Large intestine (tissue), 3 donors: ENCODE measurements around the gene IL19. TPM values are rescaled to one million over a fixed set of nuclear protein-coding genes. Genes with fewer than 3 reads are reported as not detected.

Source experiments
- DNase-seq, 2 donors: peaks; one replicate each; pipeline versions ENCODE4 v3.0.0 to v3.0.0-alpha.2; 2013
- H3K27ac ChIP-seq: one replicate; pipeline ENCODE4 v1.5.1; 2013; ENCODE audit warnings: low read length
- H3K27me3 ChIP-seq: 2 replicates; pipeline ENCODE4 v1.6.1; 2013; ENCODE audit warnings: low read length; ENCODE audit not compliant: control insufficient read depth, insufficient read depth
- H3K36me3 ChIP-seq: 2 replicates; pipeline ENCODE4 v1.6.1; 2013; ENCODE audit warnings: low read length; ENCODE audit not compliant: control insufficient read depth, insufficient read depth
- H3K4me1 ChIP-seq: one replicate; pipeline ENCODE4 v1.6.1; 2013; ENCODE audit warnings: low read length; ENCODE audit not compliant: control insufficient read depth, insufficient read depth
- H3K4me3 ChIP-seq: one replicate; pipeline ENCODE4 v1.5.1; 2013; ENCODE audit warnings: low read length
- H3K9me3 ChIP-seq: one replicate; pipeline ENCODE4 v1.6.1; 2013; ENCODE audit warnings: mild to moderate bottlenecking, low read depth, low read length, moderate library complexity; ENCODE audit not compliant: control insufficient read depth
- WGBS: methylation state at CpG from one replicate; pipeline ENCODE4 v1.1.5; 2013; ENCODE audit warnings: low lambda C conversion rate; ENCODE audit not compliant: insufficient coverage; 5-methylcytosine and 5-hydroxymethylcytosine counted together
- polyA plus RNA-seq: library from polyadenylated mRNA; unstranded; fragments of 120-200 nt; gene quantifications from one replicate; pipeline ENCODE4 v1.2.1, GENCODE V29; 2013

The IL19 gene
- polyA plus RNA-seq, 1 donor, result not detected

DNA sequence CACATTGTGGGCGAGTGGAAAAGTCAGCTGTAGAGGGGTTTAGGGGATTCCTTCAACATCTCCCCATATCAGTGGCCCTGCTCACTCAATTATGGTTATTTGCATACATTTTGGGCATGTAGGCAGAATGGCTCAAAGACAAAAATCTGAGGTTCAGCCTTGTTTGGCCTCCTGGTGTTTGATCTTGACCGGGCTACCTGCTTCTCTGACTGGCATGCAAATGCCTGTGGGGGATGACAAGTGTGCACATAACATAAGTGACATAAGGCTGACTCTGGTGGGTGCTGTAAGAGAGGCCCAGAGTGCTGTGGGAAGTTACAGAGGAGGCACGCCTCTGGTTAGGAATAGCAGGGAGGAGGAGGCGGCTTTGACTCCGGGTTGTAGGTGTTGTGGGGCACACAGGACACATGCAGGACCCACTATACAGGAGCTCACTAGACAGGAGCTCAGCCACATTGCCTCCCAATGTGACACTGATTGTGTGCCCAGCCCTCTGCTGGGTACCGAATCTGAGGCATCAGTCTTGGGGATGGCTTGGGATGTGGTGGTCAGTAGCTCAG is 29.4 kb upstream of the IL19 start:
- Histone ChIP-seq H3K9me3 (no peaks in the 10 kb centered on the region), H3K27ac (no peak overlapping the region), H3K36me3 (peaks cover under 1% of the 10 kb centered on the region), H3K27me3 (no peaks in the 10 kb centered on the region), H3K4me3 (no peak overlapping the region), H3K4me1 (no peaks in the 10 kb centered on the region)
- WGBS, result no CpG with 5 or more reads among the region's 6 CpGs
- no peak for DNase-seq

DNA sequence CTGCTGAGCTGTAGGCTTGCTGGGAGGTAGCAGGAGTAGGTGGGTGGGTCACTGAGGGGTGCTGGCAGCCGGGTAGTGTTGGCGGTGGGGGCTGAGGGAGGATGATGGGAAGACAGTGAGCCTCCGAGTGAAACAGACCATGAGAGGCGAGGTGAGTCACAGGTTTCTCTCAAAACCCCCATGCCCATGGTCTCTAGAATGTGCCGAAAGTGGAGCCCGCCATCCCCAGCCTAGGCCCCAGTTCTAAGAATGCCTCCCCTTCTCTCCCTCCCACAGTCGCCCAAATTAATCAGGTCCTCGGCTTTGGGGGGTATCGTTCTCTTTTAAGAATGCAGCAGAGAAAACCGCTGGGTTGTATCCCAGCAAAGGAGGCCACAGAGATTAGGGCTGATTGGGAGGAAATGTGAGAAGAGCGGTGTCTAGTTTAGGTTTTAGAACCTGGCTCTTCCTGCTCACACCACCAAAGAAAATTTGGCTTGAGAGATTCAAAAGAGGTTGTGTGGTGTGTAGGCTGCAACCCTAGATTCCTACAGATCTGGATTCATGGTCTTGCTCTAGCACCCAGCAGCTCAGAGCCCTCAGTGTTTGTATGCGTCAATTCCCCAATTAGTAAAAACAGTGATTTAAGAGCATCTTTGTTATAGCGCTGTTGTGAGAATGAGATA is 27.7 kb upstream of the IL19 start:
- H3K9me3 ChIP-seq, result no peaks in the 10 kb centered on the region
- H3K27me3 ChIP-seq, result no peaks in the 10 kb centered on the region
- H3K36me3 ChIP-seq, result no peaks in the 10 kb centered on the region
- WGBS, result 100% methylated on average over 1 of the region's 13 CpGs
- H3K4me1 ChIP-seq, result no peaks in the 10 kb centered on the region
- no peak overlapping the region for H3K4me3 ChIP-seq
- H3K27ac ChIP-seq, result no peak overlapping the region
- no peak for DNase-seq

DNA sequence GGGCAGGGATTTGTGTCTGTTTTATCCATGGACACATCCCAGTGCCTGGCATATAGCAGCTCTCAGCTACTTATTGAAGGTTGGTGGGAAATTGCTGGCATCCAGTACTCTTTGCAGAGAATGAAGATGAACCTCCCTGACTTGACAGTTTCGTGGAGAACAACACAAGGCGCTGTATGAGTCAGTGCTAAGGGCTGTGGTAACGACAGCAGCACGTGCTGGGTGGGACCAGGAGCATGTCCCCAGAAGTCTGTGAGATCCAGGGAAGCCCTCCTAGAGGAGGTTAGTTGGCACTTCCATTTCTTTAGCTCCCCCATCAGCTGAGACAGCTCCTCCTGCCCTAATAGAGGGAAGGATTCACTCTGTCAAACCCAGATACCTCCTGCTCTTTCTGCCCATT is 25.9 kb upstream of the IL19 start:
- Histone ChIP-seq H3K9me3 (no peaks in the 10 kb centered on the region), H3K4me1 (no peaks in the 10 kb centered on the region), H3K36me3 (no peaks in the 10 kb centered on the region), H3K27me3 (peaks cover 2% of the 10 kb centered on the region), H3K27ac (no peak overlapping the region), H3K4me3 (no peak overlapping the region)
- no peak for DNase-seq
- no CpG with 5 or more reads among the region's 4 CpGs for WGBS

DNA sequence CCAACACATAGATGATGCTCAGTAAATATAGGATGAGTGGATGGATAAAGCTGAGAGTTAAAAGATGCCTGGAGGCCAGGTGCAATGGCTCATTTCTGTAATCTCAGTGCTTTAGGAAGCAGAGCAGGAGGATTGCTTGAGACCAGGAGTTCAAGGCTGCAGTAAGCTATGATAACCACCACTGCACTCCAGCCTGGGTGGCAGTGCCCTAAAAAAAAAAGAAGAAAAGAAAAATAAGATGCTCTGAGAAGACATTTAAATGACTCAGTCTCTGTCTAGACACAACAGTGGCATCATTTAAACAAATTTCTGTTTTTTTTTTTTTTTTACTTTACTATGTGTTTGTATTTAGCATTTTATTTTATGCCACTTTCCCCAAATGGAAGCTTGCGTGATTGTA is 25.3 kb upstream of the IL19 start:
- WGBS, result 100% methylated on average over 1 of the region's 1 CpG
- DNase-seq, result no peak
- Histone ChIP-seq H3K4me1 (no peaks in the 10 kb centered on the region), H3K27me3 (peaks cover 2% of the 10 kb centered on the region), H3K4me3 (no peak overlapping the region), H3K9me3 (no peaks in the 10 kb centered on the region), H3K27ac (no peak overlapping the region), H3K36me3 (no peaks in the 10 kb centered on the region)

DNA sequence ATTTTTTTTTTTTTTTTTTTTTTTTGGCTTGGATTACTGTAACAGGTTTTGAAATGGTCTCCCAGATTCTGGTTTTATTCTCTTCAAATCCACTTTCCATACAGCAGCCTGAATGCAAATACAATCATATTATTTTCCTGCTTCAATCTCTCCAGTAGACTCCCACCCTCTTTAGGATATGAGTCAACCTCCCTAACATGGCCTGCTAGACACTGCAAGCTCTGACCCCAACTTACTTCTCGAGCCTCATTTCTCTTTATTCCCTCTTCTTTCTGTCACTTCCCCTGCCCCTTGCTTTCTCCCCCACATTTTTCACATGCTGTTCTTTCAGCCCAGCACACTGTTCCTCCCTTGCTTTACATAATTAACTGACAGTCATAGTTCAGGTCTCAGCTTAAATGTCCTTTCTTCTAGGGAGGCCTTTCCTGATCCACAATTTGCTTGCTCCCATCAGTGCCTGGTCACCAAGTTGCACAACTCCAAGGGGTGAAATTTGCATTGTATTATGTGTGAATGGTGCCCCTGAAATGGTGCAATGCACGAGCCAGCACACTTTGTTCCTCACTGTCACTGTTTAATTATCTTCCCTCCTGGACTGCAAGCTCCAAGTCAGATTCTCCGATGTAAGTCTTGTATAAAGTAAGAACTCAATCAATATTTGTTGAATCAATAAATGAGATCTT is 22.1 kb upstream of the IL19 start:
- no peak for DNase-seq
- 86% methylated on average over 1 of the region's 3 CpGs for WGBS
- no peak overlapping the region for H3K4me3 ChIP-seq
- no peaks in the 10 kb centered on the region for H3K4me1 ChIP-seq
- H3K27ac ChIP-seq, result no peak overlapping the region
- H3K9me3 ChIP-seq, result no peaks in the 10 kb centered on the region
- peaks cover 10% of the 10 kb centered on the region for H3K27me3 ChIP-seq
- H3K36me3 ChIP-seq, result no peaks in the 10 kb centered on the region

DNA sequence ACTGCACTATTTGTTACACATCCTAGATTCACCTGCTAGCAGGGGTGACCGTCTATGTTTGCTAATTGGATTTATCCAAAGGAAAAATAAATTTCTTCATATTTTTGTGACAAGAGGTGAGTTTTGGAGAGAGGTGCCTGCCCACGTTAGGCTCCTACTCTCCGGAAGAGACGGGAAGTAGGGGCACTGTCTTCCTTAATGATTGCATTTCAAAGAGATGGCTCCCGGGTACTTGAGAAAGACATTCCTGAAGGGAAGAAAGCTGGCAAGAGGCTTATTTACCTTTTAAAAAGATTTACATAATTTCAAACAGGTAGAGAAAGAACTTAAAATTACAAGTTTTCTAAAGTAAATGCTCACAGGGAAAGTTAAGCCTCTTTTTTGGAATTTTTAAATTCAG is 18.7 kb upstream of the IL19 start:
- WGBS, result 60% methylated on average over 1 of the region's 5 CpGs

DNA sequence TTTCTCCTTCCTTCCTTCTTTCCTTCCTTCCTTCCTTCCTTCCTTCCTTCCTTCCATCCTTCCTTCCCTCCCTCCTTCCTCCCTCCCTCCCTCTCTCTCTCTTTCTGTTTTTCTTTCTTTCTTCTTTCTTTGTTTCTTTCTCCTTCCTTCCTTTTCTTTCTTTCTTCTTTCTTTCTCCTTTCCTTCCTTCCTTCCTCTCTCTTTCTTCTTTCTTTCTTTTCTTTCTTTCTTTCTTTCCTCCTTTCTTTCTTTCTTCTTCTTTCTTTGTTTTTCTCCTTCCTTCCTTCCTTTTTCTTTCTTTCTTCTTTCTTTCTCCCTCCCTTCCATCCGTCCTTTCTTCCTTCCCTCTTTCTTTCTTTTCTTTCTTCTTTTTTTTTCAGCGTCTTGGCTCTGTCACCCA is 18.1 kb upstream of the IL19 start:
- DNase-seq, result no peak
- H3K4me3 ChIP-seq, result no peak overlapping the region
- 88% methylated on average over 2 of the region's 2 CpGs for WGBS
- H3K27ac ChIP-seq, result no peak overlapping the region
- H3K4me1 ChIP-seq, result no peaks in the 10 kb centered on the region
- H3K36me3 ChIP-seq, result no peaks in the 10 kb centered on the region
- no peaks in the 10 kb centered on the region for H3K9me3 ChIP-seq
- H3K27me3 ChIP-seq, result peaks cover 10% of the 10 kb centered on the region

More for the DNA sequence above, 18.7 kb upstream of the IL19 start:
- peaks cover 10% of the 10 kb centered on the region for H3K27me3 ChIP-seq
- no peak for DNase-seq
- no peaks in the 10 kb centered on the region for H3K4me1 ChIP-seq
- H3K9me3 ChIP-seq, result no peaks in the 10 kb centered on the region
- no peak overlapping the region for H3K27ac ChIP-seq
- no peak overlapping the region for H3K4me3 ChIP-seq
- no peaks in the 10 kb centered on the region for H3K36me3 ChIP-seq

DNA sequence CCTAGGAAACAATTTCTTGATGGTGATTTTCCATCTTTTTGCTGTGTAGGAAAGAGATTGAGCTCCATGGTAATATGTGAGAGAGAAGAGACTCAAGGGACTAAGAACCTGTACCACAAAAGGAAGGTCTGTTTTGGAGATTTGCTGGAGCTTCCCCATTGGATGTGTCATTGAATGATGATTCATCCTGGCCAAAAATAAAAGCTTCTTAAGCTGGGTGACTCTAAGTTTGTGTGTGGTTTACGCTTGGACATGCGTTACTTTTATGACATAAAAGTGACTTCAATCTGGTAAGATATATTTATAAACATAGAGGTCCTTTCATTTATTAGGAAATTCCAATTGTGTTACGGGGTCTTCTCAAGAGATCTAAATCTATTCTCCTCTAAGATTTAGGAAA is 17.4 kb upstream of the IL19 start:
- H3K27ac ChIP-seq, result no peak overlapping the region
- no CpG with 5 or more reads among the region's 3 CpGs for WGBS
- no peaks in the 10 kb centered on the region for H3K36me3 ChIP-seq

DNA sequence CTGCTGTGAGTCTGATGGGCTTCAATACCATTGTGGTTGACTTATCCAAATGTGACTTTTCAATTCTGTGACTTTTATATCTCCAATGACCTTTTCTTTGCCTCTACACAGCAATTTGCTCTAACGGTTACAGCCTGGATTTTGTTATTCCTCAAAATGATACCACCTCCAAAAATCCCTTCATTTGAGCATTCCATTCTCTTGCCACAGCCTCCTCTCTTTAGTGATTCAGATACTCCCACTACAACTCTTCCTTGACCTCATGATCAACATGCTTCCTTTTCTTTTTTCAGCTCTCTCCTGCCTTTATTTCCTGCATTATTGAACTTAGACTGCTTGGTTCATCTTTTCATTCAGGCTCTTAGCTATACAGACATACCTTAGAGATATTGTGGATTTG is 16.6 kb upstream of the IL19 start:
- WGBS, result 80% methylated on average over 1 of the region's 1 CpG
- no peaks in the 10 kb centered on the region for H3K9me3 ChIP-seq
- H3K4me1 ChIP-seq, result no peaks in the 10 kb centered on the region
- no peak overlapping the region for H3K4me3 ChIP-seq
- H3K27me3 ChIP-seq, result peaks cover 10% of the 10 kb centered on the region
- H3K27ac ChIP-seq, result no peak overlapping the region
- no peaks in the 10 kb centered on the region for H3K36me3 ChIP-seq
- no peak for DNase-seq

More for the DNA sequence above, 17.4 kb upstream of the IL19 start:
- H3K27me3 ChIP-seq, result peaks cover 10% of the 10 kb centered on the region
- no peak overlapping the region for H3K4me3 ChIP-seq
- H3K4me1 ChIP-seq, result no peaks in the 10 kb centered on the region
- DNase-seq, result no peak
- H3K9me3 ChIP-seq, result no peaks in the 10 kb centered on the region

DNA sequence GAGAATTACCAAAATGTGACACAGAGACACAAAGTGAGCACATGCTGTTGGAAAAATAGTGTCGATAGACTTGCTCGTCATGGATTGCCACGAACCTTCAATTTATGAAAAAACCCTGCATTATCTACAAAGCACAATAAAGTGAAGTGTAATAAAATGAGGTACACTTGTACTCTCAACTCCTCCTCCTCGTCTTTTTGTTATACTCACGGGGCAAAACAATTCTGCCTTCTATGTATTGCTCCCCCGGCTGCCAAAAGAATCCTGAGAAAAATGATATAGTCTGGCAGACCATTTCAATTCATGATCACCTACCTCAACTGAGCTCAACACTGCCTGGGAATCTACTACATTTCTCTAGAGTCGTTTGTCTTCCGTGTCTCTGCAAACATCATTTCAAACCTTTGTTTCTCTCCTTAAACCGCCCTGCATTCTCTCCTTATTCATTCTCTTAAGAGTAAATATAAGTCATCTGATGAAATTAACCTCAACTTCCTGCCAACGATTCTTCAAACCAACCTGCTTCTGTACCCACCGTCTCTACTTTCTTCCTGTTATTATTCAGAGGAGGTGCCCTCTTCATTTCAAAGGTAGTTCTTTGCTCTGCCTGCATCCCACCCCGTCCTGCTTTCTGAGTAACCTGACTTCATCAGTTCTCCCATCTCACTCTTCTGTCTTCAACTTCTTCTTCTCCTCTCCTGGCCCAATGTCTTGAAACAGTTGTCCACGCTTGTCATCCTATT is 12.9 kb upstream of the IL19 start:
- WGBS, result 80% methylated on average over 1 of the region's 13 CpGs
- no peak for DNase-seq
- Histone ChIP-seq H3K4me1 (no peaks in the 10 kb centered on the region), H3K27ac (no peak overlapping the region), H3K9me3 (no peaks in the 10 kb centered on the region), H3K36me3 (no peaks in the 10 kb centered on the region), H3K4me3 (no peak overlapping the region), H3K27me3 (no peaks in the 10 kb centered on the region)
